Measurements from ENCODE around the gene STEAP4. TPM values are rescaled to one million over a fixed set of nuclear protein-coding genes. Genes with fewer than 3 reads are reported as not detected.
A peak's percentile ranks its signal among the peaks of the same experiment; 100 is the strongest.

Gene STEAP4
- total and polyA plus RNA-seq, 12 donors: 0.33 to 338 (median 200) TPM

- Histone ChIP-seq H3K9me3 (replicated peaks in 1 of 3) (peaks cover 0 to 10% (median 0%) of the 10 kb centered on the region in 3 donors), H3K27ac (no peak overlapping the region), H3K36me3 (replicated peaks in 1 of 2) (no peaks in the 10 kb centered on the region), H3K4me1 (replicated peaks in 1 of 2) (no peaks in the 10 kb centered on the region), H3K27me3 (no peaks in the 10 kb centered on the region), H3K4me3 (no peak overlapping the region)
- intact Hi-C loops (cut with DNase I): no loop called here
- DNase-seq: no peak
- no peak for TF ChIP-seq CTCF (IDR thresholded peaks at IDR 0.05)
- no peak for TF ChIP-seq POLR2A (IDR thresholded peaks at IDR 0.05)
- WGBS, 4 donors: 81 to 90% (median 88%) methylated on average over 5 of the region's 5 CpGs
Observed at GRCh38 chr7:88230646-88231045, 76.0 kb downstream of the STEAP4 start.

GRCh38 chr7:88229302-88229995 lies 77.2 kb downstream of the STEAP4 start:
- Histone ChIP-seq H3K27ac (no peak overlapping the region), H3K4me3 (no peak overlapping the region), H3K36me3 (replicated peaks in 1 of 2) (no peaks in the 10 kb centered on the region), H3K4me1 (replicated peaks in 1 of 2) (no peaks in the 10 kb centered on the region), H3K27me3 (no peaks in the 10 kb centered on the region), H3K9me3 (replicated peaks in 1 of 3) (peaks cover 0 to 6% (median 0%) of the 10 kb centered on the region in 3 donors)
- intact Hi-C loops (cut with DNase I): no loop called here
- no peak for DNase-seq
- TF ChIP-seq POLR2A (IDR thresholded peaks at IDR 0.05) (no peak), CTCF (IDR thresholded peaks at IDR 0.05) (no peak)
- WGBS, 4 donors: 95 to 98% (median 96%) methylated on average over 4 of the region's 4 CpGs

- intact Hi-C loops (cut with DNase I): no loop called here
Observed at GRCh38 chr7:88226886-88227516, 79.7 kb downstream of the STEAP4 start.

More at GRCh38 chr7:88226886-88227516, 79.7 kb downstream of the STEAP4 start:
- TF ChIP-seq CTCF (IDR thresholded peaks at IDR 0.05): no peak
- TF ChIP-seq POLR2A (IDR thresholded peaks at IDR 0.05): no peak
- Histone ChIP-seq H3K9me3 (replicated peaks in 1 of 3) (peaks cover 0 to 6% (median 0%) of the 10 kb centered on the region in 3 donors), H3K36me3 (replicated peaks in 1 of 2) (no peaks in the 10 kb centered on the region), H3K4me3 (no peak overlapping the region), H3K4me1 (replicated peaks in 1 of 2) (no peaks in the 10 kb centered on the region), H3K27ac (no peak overlapping the region), H3K27me3 (no peaks in the 10 kb centered on the region)
- WGBS, 4 donors: 82 to 91% (median 88%) methylated on average over 6 of the region's 6 CpGs
- DNase-seq: peak in 1 of 7 donors; percentile 35
